ENCODE data around the gene BABAM2.
A peak's percentile ranks its signal among the peaks of the same experiment; 100 is the strongest.
"Not testable (repeated sequence)": the region's sequence is repeated elsewhere in the genome, so short reads cannot be mapped to it uniquely, and the experiment has no call there.

BABAM2 gene

DNA sequence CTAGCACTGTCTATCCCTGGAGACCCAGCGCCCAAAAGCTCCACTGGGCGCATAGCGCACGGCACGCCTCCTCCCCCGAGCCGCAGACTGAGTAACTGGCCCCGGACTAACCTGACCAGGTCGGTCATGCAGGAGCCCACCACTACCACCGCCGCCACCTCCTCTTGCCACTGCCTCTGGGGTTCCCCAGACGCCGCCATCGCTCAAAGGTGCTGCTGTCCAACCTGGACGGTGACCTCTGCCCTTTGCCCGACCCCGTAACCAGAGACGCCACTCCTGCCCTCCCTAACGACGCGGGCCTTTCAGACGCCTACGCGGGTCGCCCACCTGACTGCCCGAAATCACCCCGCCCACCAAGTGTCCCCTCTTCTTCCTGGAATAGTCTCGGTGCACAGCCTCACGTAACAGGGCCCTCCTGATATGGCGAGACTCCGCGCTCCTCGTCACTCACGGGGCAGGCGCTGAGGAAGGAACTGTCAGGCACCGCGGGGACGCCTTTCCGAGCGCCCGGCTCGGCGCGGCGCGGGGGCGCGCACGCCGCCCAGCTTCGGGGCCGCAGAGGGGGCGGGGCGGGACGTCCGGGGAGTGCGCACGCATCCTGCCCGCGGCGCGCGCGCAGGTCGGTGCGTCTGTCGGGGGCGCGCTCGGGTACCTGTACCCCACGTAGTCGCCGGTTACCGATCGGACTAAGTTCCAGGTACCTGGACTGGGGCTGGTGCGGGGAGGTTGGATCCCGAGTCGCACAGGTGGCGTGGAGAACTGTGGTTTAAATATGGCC lies at the start of gene BABAM2, which contains the start of gene RBKS:
BABAM2 (plus strand) TSS at position 584 of the 778 bp plus-strand sequence. CDS start 3,828 bp downstream, outside the sequence.
RBKS (minus strand) TSS at position 242 of the 778 bp plus-strand sequence; CDS start at position 200, 42 bp downstream.
- DNase-seq = peak; percentile 89

DNA sequence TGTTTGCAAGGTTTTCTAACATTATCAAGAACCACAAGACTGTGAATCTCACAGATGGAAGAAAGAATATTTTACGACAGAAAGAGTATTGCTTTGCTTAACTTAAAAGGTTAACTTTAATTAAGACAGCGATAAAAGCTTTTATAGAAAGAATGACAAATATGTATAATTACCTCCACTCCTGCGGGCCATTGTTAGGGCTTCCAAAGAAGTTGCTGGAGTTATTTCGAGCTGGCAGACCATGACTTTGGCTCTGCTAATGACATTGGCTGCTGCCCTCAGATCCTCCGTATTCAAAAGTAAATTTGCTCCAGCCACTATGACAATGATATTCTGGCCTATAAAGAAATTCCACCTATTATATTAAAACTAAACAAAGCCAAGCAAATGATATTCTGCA lies 47.6 kb upstream of the BABAM2 start:
- no peak for DNase-seq

DNA sequence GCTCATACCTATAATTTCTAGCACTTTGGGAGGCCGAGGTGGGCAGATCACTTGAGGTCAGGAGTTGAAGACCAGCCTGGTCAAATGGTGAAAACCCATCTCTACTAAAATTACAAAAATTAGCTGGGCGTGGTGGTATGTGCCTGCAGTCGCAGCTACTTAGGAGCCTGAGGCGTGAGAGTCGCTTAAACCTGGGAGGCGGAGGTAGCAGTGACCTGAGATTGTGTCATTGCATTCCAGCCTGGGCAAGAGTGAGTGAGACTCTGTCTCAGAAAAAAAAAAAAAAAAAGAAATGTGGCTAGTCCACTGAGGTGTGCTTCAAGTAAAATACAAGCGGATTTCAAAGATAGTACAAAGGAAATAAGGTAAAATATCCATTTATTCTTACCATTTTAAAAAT lies 46.5 kb upstream of the BABAM2 start:
- no peak for DNase-seq

DNA sequence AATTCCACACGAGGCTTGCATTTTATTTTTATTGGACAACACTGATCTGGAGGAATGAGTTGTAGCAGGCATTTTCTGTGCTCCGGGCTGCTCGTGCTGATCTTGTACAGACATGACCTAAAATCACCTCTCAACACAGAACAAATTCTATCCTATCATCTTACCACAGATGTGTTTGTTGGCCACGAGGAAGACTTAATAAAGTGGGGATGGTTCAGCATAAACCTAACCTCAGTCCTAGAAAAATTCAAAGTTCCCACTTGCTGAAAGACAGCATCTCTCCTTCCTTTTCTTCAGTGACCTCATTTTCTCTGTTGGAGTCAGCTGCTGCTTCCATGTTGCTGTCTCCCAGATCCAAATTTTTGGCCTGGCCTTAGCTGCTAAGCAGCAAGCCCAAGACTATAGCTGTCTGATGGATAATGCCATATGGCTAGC lies 45.7 kb upstream of the BABAM2 start:
- DNase-seq = no peak

DNA sequence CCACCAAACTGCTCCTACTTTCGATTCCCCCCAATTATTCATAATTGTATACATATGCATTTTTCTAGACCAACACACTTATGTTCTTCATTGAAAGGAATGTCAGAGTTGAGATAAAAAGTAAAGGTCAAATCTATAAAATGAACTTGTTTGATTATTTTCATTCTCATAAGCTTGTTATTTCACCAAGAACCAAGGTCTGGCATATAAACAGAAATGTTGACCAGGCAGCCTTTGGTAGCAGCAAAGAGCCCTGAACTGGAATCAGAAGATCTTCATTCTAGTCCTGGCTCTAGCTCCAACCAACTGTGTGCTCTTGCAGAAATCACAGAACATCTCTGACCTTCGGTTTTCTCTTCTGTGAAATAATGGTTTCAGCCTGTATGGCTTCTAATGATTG lies 43.2 kb upstream of the BABAM2 start:
- no peak for DNase-seq

DNA sequence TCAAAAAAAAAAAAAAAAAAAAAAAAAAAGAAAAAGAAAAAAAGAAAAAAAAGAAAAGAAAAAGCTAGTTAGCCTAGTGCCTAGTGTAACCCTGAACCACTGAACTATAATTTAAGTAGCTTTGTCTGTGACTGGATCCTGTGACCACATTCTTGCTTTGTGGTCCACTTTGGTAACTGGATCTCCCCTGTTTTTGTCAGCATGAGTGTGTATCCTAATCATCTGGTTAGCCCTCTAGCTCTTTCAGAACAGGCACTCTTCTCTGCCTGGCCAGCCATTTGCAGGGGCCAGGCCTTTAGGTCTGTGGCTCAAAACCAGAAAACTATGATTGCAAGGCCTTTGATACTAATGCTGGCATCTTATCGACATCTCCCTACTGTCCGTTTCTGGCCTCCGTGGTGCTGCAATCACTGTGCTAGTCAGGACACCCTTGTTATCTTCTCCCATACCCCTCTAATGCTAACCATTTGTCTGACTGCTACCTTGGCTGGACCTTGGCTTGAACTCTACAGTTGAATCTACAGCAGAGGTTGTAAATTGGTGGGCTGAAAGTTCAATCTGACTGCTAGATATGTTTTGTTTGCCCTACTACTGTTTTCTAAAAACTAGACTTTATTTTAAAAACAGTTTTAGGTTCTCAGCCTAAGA lies 40.8 kb upstream of the BABAM2 start:
- DNase-seq = no peak

DNA sequence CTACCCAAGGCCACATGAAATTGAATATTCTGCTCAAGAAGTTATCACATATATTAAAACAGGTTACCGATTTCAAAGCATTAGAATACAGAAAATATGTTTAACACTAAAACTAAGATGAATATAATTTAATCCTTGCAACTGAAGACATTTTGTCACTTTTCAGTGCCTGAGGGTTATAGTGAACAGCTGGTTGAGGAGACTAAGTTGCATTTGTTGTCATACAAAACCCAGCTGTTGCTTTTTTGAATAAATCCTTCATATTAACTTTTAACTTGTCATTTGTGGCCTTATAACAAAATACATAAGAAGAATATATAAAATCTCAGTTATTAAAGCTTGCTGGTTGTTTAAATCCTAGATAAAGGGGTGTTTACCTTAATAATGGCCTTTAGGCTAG lies 37.8 kb upstream of the BABAM2 start:
- DNase-seq = no peak

DNA sequence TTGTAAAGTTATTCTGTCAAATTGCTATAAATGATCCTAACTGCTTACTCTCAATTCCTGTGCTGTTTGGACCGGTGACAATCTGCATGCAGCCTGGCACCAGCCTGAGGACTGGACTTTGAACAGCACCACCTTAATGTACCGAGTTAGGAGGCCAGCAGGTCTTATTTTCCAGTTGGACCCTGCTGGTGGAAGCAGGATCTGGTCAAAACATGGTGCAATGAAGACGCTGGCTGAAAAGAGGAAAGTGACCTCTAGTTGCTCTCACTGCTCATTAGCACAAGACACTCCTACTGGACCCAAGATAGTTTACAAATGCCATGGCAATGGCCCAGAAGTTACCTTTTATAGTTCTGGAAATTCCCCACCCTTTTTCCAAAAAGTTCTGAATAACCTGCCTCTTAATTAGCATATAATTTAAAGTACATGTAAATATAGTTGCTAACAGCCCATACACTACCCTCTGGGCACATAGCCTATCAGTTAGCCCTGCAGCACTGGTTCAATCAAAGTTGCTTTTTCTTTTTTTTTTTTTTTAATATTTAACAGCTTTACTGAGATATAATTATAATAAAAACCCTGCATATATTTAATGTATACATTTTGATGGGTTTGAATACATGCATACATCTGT lies 36.2 kb upstream of the BABAM2 start:
- DNase-seq = no peak

DNA sequence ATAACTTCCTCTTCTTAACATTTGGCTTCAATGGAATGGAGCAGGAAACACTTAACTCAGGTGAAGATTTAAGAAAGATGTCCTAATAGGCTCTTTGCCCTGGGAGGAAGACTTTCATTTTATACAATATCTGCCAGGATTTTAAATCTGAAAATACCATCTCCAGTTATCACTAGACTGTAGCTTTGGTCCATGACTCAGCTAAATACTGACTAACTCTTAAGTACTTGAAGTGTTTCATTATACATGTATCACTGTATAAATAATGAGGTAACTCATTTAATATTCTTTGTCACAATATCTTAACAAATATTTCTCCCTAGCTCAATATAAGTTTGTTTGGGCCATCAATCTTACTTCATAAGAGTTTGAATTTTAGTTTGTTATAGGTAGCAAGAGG lies 35.1 kb upstream of the BABAM2 start:
- DNase-seq = no peak

DNA sequence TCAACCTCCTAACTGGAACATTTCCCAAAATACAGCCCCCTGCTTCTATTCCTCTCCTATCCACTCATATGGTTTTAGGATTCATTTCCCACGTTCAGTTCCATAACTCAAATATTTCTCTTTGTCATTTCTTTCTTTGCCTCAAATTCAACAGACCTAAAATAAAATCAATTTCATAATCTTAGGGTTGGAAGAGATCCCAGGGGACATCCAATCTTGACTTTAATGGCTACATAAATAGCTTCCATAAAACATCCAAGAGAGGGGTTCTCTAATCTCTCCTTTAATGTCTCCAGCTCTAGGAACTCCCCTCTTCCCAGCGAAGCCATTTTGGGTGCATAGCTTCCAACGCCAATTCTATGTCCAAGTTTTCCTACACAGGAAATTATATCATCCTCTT lies 34.1 kb upstream of the BABAM2 start:
- no peak for DNase-seq

DNA sequence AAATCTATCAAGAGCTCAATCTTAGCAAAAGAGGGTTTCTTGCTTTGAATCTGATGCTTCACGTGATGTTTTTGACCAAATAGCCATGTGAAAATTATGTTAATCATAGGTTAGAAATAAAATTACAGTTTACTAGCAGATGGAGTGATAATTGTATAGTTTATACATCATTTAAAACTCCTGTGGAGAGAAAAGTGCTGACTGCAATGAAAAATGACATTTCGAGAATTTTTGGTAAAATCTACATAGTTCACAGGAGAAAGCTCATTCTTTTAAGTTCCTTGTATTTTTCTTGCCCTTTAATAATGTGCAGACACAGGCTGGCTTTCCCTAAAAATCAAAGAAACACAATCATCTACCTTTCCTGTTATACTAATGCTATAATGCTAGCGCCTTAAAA lies 33.6 kb upstream of the BABAM2 start:
- DNase-seq = no peak

DNA sequence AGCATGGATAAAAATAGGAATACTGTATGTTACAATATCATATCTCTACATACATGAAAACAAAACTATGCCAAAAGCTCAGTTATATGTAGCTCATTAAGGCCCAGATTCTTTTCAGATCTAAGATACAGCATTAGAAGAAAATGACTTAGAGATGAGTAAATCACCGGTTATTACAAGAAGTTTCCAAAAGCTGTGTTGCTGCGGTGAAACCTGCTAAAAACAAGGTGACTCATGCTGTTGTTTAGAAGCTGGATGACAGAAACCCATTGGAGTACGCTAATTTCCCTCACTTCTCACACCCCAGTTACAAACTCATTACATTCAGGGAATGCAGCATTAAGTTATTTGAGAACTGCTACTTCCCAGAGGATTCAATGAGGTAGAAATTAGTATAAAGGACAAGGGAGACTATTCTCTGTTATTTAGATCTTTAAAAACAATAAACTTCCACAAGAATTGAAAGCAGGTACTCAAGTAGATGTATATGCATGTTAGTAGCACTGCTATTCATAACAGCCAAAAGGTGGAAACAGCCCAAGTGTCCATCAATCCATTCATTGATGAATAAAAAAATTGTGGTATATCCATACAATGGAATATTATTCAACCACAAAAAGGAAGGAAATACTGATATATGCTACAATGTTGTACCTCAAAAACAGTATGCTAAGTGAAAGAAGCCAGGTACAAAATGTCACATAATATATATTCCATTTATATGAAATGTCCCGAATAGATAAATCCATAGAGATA lies 32.9 kb upstream of the BABAM2 start:
- peak; percentile 34 for DNase-seq

DNA sequence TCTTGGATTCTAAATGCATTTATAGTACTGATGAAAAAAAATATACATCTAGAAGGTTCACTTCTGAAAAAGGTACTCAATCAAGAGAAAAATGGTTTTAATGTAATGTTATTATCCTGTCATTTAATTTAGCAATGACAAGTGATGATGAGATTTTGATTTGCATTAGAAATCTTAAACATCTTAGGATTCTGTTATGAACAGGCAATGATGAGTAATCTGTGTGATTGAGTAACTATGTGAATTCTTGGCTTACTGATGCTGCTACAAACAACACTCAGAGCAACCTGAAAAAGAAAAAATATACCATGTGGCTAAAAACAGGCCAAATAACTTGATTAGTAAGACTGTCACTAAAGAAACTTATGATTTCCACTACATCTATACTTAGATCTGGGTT lies 30.4 kb upstream of the BABAM2 start:
- no peak for DNase-seq

DNA sequence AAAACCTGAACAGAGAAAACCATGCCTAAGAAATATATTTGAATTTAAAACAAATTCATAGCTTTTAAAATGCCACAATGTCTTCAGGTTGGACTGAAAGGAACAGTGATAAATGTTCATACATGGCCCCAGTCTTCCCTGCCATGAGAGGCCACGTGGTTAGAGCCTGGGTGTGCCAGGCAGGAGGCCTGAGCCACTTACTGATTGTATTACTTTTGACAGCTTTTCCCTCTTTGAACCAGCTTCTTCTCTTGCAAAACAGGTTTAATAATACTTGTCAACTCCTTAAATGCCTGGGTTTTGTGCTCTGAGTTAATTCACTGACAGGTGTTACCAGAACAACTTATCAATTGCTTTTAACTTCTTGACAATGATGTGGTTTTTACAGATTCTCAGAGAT lies 27.4 kb upstream of the BABAM2 start:
- no peak for DNase-seq

DNA sequence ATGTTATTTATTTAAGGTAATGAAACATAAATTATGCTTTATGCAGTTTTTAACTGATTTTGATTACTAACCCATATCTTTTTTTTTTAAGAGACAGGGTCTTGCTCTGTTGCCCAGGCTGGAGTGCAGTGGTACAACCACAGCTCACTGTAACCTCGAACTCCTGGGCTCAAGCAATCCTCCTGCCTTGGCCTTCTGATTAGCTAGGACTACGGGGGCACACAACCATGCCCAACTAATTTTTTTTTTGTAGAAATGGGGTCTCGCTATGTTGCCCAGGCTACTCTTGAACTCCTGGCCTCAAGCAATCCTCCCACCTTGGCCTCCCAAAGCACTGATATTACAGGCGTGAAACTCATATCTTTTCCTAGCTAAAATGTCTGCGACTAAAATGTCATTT lies 26.6 kb upstream of the BABAM2 start:
- DNase-seq = not testable (repeated sequence)

DNA sequence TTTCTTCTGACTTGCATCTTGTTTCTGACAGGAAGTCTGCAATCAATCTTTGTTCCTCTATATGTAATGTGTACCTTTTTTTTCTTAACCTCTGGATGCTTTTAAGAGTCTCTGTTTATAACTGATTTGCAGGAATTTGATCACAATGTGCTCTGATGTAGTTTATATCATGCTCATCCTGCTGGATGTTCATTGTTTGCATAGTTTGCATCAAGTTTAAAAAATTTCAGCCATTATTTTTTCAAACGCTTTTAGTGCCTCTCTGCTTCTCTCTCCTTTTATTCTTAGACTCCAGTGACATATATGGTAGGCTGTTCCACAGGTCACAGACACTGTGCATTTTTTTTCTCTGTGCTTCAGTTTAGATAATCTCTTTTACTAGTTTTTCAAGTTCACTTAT lies 24.3 kb upstream of the BABAM2 start:
- no peak for DNase-seq

DNA sequence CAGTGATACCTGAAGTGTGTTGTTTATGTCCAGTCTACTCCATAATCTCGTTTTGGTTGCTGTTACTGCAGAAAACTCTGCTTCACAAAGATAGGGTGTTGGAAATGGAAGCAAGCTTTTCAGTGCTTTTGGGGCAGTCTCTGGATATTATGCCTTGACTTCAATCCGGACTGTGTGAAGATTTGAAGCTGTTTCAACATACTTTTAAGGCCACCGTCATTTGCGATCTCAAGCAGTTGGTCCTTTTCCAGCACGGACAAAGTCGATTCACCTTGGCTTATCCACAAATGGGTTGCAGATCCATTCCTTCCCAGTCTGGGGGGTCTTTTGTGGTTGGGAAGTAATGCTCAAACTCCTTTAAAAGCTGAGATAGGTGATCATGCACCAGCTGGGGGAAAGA lies 20.8 kb upstream of the BABAM2 start:
- no peak for DNase-seq

DNA sequence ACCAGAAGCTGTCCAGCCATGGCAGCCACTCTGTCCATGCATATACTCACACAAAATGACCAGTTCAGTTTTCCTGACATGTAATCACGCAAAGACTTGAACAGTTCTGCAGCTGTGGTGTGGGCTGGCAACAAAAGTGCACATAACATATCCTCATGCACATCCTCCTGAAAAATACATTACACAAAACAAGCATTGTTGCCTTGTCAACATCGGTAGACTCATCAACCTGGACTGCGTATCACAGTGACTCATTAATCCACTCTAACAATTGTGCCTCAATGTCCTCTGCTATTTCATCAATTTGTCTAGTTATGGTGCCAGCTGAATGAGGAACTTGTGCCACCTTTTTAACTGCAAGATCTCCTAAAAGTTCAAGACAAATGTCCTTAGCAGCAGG lies 19.8 kb upstream of the BABAM2 start:
- no peak for DNase-seq

DNA sequence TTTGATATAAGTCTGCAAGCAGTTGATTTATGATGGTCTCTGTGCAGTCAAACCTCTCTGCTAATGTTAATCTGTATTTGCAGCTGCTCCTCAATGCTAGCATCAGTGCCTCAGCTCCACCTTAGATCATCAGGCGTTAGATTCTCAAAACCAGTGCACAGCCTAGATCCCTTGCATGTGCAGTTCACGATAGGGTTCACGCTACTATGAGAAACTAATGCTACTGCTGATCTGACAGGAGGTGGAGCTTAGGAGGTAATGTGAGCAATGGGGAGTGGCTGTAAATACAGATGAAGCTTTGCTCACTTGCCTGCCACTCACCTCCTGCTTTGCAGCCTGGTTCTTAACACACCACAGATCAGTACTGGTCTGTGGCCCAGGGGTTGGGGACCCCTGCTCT lies 18.7 kb upstream of the BABAM2 start:
- no peak for DNase-seq

DNA sequence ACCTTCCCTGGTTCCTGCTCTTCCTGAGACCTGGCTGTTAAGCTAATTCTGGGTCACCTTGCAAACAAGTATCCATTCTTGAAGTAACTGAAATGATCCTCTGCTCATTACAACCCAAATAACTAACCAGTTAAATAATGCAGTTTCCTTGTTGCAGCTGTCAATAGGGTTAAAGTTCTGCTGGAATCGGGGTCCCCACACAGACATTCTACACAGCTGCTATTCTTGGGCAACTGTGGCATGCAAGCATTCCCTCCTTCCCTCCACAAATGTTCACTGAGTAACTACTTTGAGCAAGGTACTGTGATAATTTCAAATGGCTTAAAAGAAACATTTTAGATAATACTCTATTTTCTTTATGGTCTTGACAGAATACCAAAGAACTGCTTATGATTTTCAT lies 17.4 kb upstream of the BABAM2 start:
- no peak for DNase-seq

DNA sequence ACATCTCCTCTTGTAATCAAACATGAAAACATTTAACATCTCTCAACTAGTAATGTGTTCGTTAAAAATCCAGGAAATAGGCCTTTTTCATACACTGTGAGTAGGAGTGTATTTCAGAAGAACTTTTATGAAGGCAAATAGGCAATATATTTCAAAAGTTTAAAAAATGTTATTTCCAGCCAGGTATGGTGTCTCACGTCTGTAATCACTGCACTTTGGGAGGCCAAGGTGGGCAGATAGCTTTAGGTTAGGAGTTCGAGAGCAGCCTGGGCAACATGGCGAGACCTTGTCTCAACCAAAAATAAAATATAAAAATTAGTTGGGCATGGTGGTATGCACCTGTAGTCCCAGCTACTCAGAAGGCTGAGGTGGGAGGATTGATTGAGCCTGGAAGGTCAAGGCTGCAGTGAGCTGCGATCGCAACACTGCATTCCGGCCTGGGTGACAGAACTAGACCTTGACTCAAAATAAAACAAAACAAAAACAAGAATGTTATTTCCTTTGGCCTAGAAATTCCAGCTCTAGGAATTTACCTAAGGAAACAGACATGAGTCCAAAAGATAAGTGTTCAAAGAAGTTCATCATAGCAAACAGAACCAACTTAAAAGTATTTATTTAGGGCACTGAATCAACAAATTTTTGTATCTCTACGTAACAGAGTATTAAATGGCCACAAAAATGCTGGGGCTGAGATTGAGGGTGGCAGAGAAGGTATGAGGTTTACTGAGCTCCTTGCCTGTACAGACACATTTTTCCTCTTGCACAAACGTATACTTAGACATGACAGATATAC lies 15.2 kb upstream of the BABAM2 start:
- no peak for DNase-seq

DNA sequence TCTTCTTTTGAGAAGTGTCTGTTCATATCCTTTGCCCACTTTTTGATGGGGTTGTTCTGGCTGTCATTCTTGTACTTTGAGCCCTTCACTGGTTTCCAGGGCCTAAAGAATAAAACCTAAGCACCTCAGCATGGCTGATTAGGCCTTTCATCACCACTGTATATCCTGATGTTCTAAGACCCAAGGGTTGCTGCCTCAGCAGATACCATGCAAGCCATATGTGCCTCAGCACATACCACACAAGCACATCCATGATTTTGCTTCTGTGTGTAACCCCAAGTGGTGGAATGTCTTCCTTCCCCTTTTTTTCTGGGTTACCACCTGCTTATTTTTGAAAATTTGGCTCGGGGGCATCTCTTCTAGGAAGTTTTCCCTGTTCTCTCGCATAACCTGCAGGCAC lies 11.7 kb upstream of the BABAM2 start:
- no peak for DNase-seq
